H9 (cell line): ENCODE data around the gene SVEP1. TPM values are rescaled to one million over a fixed set of nuclear protein-coding genes. Genes with fewer than 3 reads are reported as not detected.

Experiments
- DNase-seq: peaks from one replicate; pipeline ENCODE4 v3.0.0-alpha.2; 2017
- H2AFZ ChIP-seq: one replicate; pipeline ENCODE4 v1.6.1; 2013; ENCODE audit warnings: mild to moderate bottlenecking, low read length, control low read depth, moderate library complexity
- H2AK5ac ChIP-seq: 2 replicates; pipeline ENCODE4 v1.6.1; 2013; ENCODE audit warnings: low read length, control low read depth, mixed read lengths; ENCODE audit not compliant: insufficient read length
- H2BK120ac ChIP-seq: one replicate; pipeline ENCODE4 v1.6.1; 2013; ENCODE audit warnings: low read depth, mild to moderate bottlenecking, low read length, control low read depth, inconsistent platforms; ENCODE audit not compliant: poor library complexity, severe bottlenecking
- H2BK12ac ChIP-seq: 2 replicates; pipeline ENCODE4 v1.6.1; 2013; ENCODE audit warnings: low read length, control low read depth, mixed read lengths, low read depth; ENCODE audit not compliant: insufficient read length
- H2BK15ac ChIP-seq: 2 replicates; pipeline ENCODE4 v1.6.1; 2013; ENCODE audit warnings: low read depth, low read length, control low read depth
- H2BK20ac ChIP-seq: one replicate; pipeline ENCODE4 v1.6.1; 2013; ENCODE audit warnings: low read depth, mild to moderate bottlenecking, low read length, control low read depth, inconsistent platforms; ENCODE audit not compliant: poor library complexity, severe bottlenecking
- H2BK5ac ChIP-seq: 2 replicates; pipeline ENCODE4 v1.6.1; 2013; ENCODE audit warnings: low read length, control low read depth, mixed read lengths; ENCODE audit not compliant: insufficient read length
- H3K14ac ChIP-seq: 2 replicates; pipeline ENCODE4 v1.6.1; 2013; ENCODE audit warnings: low read length, control low read depth; ENCODE audit not compliant: insufficient read depth
- H3K18ac ChIP-seq: 2 replicates; pipeline ENCODE4 v1.6.1; 2013; ENCODE audit warnings: low read depth, mild to moderate bottlenecking, mixed read lengths, low read length, control low read depth; ENCODE audit not compliant: insufficient read length
- H3K23ac ChIP-seq: 2 replicates; pipeline ENCODE4 v1.6.1; 2013; ENCODE audit warnings: low read length, control low read depth, mixed read lengths, low read depth; ENCODE audit not compliant: insufficient read length
- H3K23me2 ChIP-seq: 2 replicates; pipeline ENCODE4 v1.6.1; 2013; ENCODE audit warnings: low read depth, mild to moderate bottlenecking, mixed read lengths, low read length, control low read depth; ENCODE audit not compliant: insufficient read length, poor library complexity, severe bottlenecking
- H3K27ac ChIP-seq: 2 replicates; pipeline ENCODE4 v1.5.1; 2013; ENCODE audit warnings: low read length, control low read depth, mixed read lengths, low read depth; ENCODE audit not compliant: insufficient read length
- H3K27me3 ChIP-seq: 2 replicates; pipeline ENCODE4 v1.6.1; 2013; ENCODE audit warnings: low read length, control low read depth, inconsistent platforms; ENCODE audit not compliant: insufficient read depth
- H3K4ac ChIP-seq: 2 replicates; pipeline ENCODE4 v1.6.1; 2013; ENCODE audit warnings: low read depth, mild to moderate bottlenecking, control low read depth, inconsistent platforms, low read length, moderate library complexity
- H3K4me1 ChIP-seq: 2 replicates; pipeline ENCODE4 v1.6.1; 2013; ENCODE audit warnings: low read length, control low read depth, inconsistent platforms; ENCODE audit not compliant: insufficient read depth
- H3K4me2 ChIP-seq: 2 replicates; pipeline ENCODE4 v1.6.1; 2013; ENCODE audit warnings: low read length, control low read depth, mixed read lengths; ENCODE audit not compliant: insufficient read length, insufficient read depth
- H3K56ac ChIP-seq: 2 replicates; pipeline ENCODE4 v1.6.1; 2013; ENCODE audit warnings: low read depth, mild to moderate bottlenecking, mixed read lengths, low read length, control low read depth; ENCODE audit not compliant: insufficient read length
- H3K79me1 ChIP-seq: 2 replicates; pipeline ENCODE4 v1.6.1; 2013; ENCODE audit warnings: low read depth, mild to moderate bottlenecking, moderate library complexity, low read length, control low read depth, inconsistent platforms; ENCODE audit not compliant: insufficient read depth, poor library complexity, severe bottlenecking
- H3K79me2 ChIP-seq: 2 replicates; pipeline ENCODE4 v1.6.1; 2013; ENCODE audit warnings: low read length, control low read depth, inconsistent platforms; ENCODE audit not compliant: insufficient read depth
- H3K9ac ChIP-seq: 2 replicates; pipeline ENCODE4 v1.6.1; 2013; ENCODE audit warnings: low read length, control low read depth, mixed read lengths; ENCODE audit not compliant: insufficient read length; ENCODE audit errors: extremely low read depth
- H3K9me3 ChIP-seq: one replicate; pipeline ENCODE4 v1.6.1; 2013; ENCODE audit warnings: low read depth, low read length, inconsistent platforms; ENCODE audit not compliant: control insufficient read depth
- H3T11ph ChIP-seq: one replicate; pipeline ENCODE4 v1.6.1; 2013; ENCODE audit warnings: mild to moderate bottlenecking, low read length, control low read depth, inconsistent platforms
- H4K20me1 ChIP-seq: one replicate; pipeline ENCODE4 v1.6.1; 2013; ENCODE audit not compliant: control insufficient read depth, insufficient read length, insufficient read depth
- H4K5ac ChIP-seq: 2 replicates; pipeline ENCODE4 v1.6.1; 2013; ENCODE audit warnings: low read depth, mild to moderate bottlenecking, mixed read lengths, low read length, control low read depth; ENCODE audit not compliant: insufficient read length
- H4K8ac ChIP-seq: replicated peaks from 2 replicates; pipeline ENCODE4 v1.6.1; 2013; ENCODE audit warnings: low read length, control low read depth, mixed read lengths, low read depth; ENCODE audit not compliant: insufficient read length
- H4K91ac ChIP-seq: 2 replicates; pipeline ENCODE4 v1.6.1; 2013; ENCODE audit warnings: low read depth, mild to moderate bottlenecking, moderate library complexity, mixed read lengths, low read length, control low read depth; ENCODE audit not compliant: insufficient read length
- H3K27ac Mint-ChIP-seq, 3 experiments: 2 replicates in 2 of 3; 3 replicates in 1 of 3; pipeline ENCODE4 v1.8.0; 2020 to 2021; ENCODE audit warnings: mixed read lengths in 3 of 3, mild to moderate bottlenecking in 1 of 3, moderate library complexity in 1 of 3
- H3K27me3 Mint-ChIP-seq: 2 replicates; pipeline ENCODE4 v1.8.0; 2021; ENCODE audit warnings: low read depth, mild to moderate bottlenecking, moderate library complexity, mixed read lengths
- H3K36me3 Mint-ChIP-seq, 3 experiments: 2 replicates in 2 of 3; 3 replicates in 1 of 3; pipeline ENCODE4 v1.8.0; 2020 to 2021; ENCODE audit warnings: low read depth in 3 of 3, mixed read lengths in 3 of 3; ENCODE audit not compliant: insufficient read depth in 1 of 3
- H3K4me1 Mint-ChIP-seq, 2 experiments: 2 replicates each; pipeline ENCODE4 v1.8.0; 2020; ENCODE audit warnings: mixed read lengths in 2 of 2
- H3K4me3 Mint-ChIP-seq, 2 experiments: 2 replicates in 1 of 2; 3 replicates in 1 of 2; pipeline ENCODE4 v1.8.0; 2020 to 2021; ENCODE audit warnings: mild to moderate bottlenecking in 2 of 2, mixed read lengths in 2 of 2, moderate library complexity in 1 of 2
- H3K9me3 Mint-ChIP-seq, 2 experiments: 2 replicates in 1 of 2; 3 replicates in 1 of 2; pipeline ENCODE4 v1.8.0; 2020; ENCODE audit warnings: mild to moderate bottlenecking in 2 of 2, mixed read lengths in 2 of 2, moderate library complexity in 1 of 2
- CTCF ChIP-seq: fragments of 200-600 bp; sonication (generic); conservative IDR thresholded peaks from 3 replicates; pipeline ENCODE4 v1.8.0; 2021; ENCODE audit warnings: antibody characterized with exemption, mild to moderate bottlenecking
- WGBS: extraction: QIAGEN DNeasy Blood & Tissue Kit; methylation state at CpG from one replicate; pipeline ENCODE4 v1.1.7; 2013; ENCODE audit warnings: missing lambda C conversion rate, low lambda C conversion rate, mixed read lengths; ENCODE audit not compliant: insufficient read length; ENCODE audit errors: extremely low coverage; 5-methylcytosine and 5-hydroxymethylcytosine counted together
- total RNA-seq: library from RNA; stranded (reverse); gene quantifications from 2 replicates; pipeline ENCODE4 v1.2.1, GENCODE V29; 2021

Gene SVEP1
- total RNA-seq, 1 experiment from 2014 or later = 0.17 TPM

- no peak overlapping the region for H3K18ac ChIP-seq
- H3K27ac ChIP-seq = no peak overlapping the region
- H3K9me3 ChIP-seq = no peaks in the 10 kb centered on the region
- no peak for DNase-seq
- H3T11ph ChIP-seq = no peak overlapping the region
- no peak overlapping the region for H3K9ac ChIP-seq
- no peaks in the 10 kb centered on the region for H3K79me1 ChIP-seq
- no peak overlapping the region for H2BK15ac ChIP-seq
- no peak overlapping the region for H2BK12ac ChIP-seq
- no peaks in the 10 kb centered on the region for H4K20me1 ChIP-seq
- H3K56ac ChIP-seq = no peak overlapping the region
- H3K4me1 ChIP-seq = no peaks in the 10 kb centered on the region
- Mint-ChIP-seq H3K27ac (no peak overlapping the region), H3K36me3 (no peaks in the 10 kb centered on the region), H3K27me3 (no peaks in the 10 kb centered on the region), H3K4me1 (0 out of 4 replicates have a peak, but pooled peaks cover 0 to 2% of the 10 kb centered on the region in 2 experiments), H3K9me3 (peaks cover 0 to 6% of the 10 kb centered on the region in 2 experiments; a peak in 3 of 5 replicates), H3K4me3 (no peak overlapping the region)
- H3K27me3 ChIP-seq = no peaks in the 10 kb centered on the region
- H3K23me2 ChIP-seq = no peaks in the 10 kb centered on the region
- no peak overlapping the region for H2AK5ac ChIP-seq
- H4K8ac ChIP-seq = no peak overlapping the region
- no peak overlapping the region for H2AFZ ChIP-seq
- H3K14ac ChIP-seq = no peak overlapping the region
- no CpG with 5 or more reads among the region's 1 CpG for WGBS
- H3K79me2 ChIP-seq = no peaks in the 10 kb centered on the region
- no peak for TF ChIP-seq CTCF
- H3K4me2 ChIP-seq = no peak overlapping the region
- H2BK120ac ChIP-seq = no peak overlapping the region
- no peak overlapping the region for H3K23ac ChIP-seq
- no peak overlapping the region for H2BK5ac ChIP-seq
- no peak overlapping the region for H3K4ac ChIP-seq
- no peak overlapping the region for H4K5ac ChIP-seq
- H2BK20ac ChIP-seq = no peak overlapping the region
- no peak overlapping the region for H4K91ac ChIP-seq
Observed at GRCh38 chr9:110526426-110526825, 53.1 kb downstream of the SVEP1 start.
